ENCODE data around the gene MSL3B.

GRCh38 chr2:233850745-233851144, 17.4 kb downstream of the MSL3B start:
- TF ChIP-seq CTCF (IDR thresholded peaks at IDR 0.05; ENCODE audit: insufficient read depth, low read length) (no peak), POLR2AphosphoS5 (IDR thresholded peaks at IDR 0.05; ENCODE audit: low read depth) (no peak)
- TF ChIP-seq, protein P1, sequence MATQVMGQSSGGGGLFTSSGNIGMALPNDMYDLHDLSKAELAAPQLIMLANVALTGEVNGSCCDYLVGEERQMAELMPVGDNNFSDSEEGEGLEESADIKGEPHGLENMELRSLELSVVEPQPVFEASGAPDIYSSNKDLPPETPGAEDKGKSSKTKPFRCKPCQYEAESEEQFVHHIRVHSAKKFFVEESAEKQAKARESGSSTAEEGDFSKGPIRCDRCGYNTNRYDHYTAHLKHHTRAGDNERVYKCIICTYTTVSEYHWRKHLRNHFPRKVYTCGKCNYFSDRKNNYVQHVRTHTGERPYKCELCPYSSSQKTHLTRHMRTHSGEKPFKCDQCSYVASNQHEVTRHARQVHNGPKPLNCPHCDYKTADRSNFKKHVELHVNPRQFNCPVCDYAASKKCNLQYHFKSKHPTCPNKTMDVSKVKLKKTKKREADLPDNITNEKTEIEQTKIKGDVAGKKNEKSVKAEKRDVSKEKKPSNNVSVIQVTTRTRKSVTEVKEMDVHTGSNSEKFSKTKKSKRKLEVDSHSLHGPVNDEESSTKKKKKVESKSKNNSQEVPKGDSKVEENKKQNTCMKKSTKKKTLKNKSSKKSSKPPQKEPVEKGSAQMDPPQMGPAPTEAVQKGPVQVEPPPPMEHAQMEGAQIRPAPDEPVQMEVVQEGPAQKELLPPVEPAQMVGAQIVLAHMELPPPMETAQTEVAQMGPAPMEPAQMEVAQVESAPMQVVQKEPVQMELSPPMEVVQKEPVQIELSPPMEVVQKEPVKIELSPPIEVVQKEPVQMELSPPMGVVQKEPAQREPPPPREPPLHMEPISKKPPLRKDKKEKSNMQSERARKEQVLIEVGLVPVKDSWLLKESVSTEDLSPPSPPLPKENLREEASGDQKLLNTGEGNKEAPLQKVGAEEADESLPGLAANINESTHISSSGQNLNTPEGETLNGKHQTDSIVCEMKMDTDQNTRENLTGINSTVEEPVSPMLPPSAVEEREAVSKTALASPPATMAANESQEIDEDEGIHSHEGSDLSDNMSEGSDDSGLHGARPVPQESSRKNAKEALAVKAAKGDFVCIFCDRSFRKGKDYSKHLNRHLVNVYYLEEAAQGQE (IDR thresholded peaks at IDR 0.05; ENCODE audit: insufficient replicate concordance, low read depth) = no peak
